Body of pancreas (tissue), 4 donors: ENCODE measurements around the gene GNPAT. TPM values are rescaled to one million over a fixed set of nuclear protein-coding genes. Genes with fewer than 3 reads are reported as not detected.
A peak's percentile ranks its signal among the peaks of the same experiment; 100 is the strongest.

ENCODE experiments used
- ATAC-seq: fragments of 150-250 bp; one replicate; pipeline ENCODE4 v1.9.1; 2016
- DNase-seq, 4 donors: peaks; one replicate each; pipeline ENCODE4 v3.0.0-alpha.2; 2019
- H3K27ac ChIP-seq, 4 donors: fragments of 200-600 bp; sonication (generic); 1 replicate in 3 of 4; 2 replicates in 1 of 4; pipeline versions ENCODE4 v1.5.1 to v1.6.1; 2016 to 2019; ENCODE audit warnings: mild to moderate bottlenecking in 1 of 4, mixed read lengths in 1 of 4, moderate library complexity in 1 of 4
- H3K27me3 ChIP-seq, 2 donors: fragments of 200-600 bp; sonication (generic); one replicate each; pipeline ENCODE4 v1.6.0; 2016; ENCODE audit warnings: mild to moderate bottlenecking in 1 of 2
- H3K36me3 ChIP-seq, 2 donors: fragments of 200-600 bp; sonication (generic); replicated peaks in 1 of 2; 2 replicates each; pipeline ENCODE4 v1.5.1; 2016; ENCODE audit warnings: low read depth in 2 of 2; ENCODE audit not compliant: insufficient read depth in 1 of 2
- H3K4me1 ChIP-seq: fragments of 200-600 bp; sonication (generic); one replicate; pipeline ENCODE4 v1.6.0; 2016
- H3K4me3 ChIP-seq, 2 donors: fragments of 200-600 bp; sonication (generic); 1 replicate in 1 of 2; 2 replicates in 1 of 2; pipeline ENCODE4 v1.5.1; 2016 to 2019
- H3K9me3 ChIP-seq, 3 donors: fragments of 200-600 bp; sonication (generic); 1 replicate in 2 of 3; 2 replicates in 1 of 3; pipeline ENCODE4 v1.5.1; 2016
- CTCF ChIP-seq, 7 experiments: fragments of 450-650 bp in 4 of 7; fragments of 200-600 bp in 3 of 7; sonication (generic) in 3 of 7; IDR thresholded peaks; one replicate each; pipeline ENCODE4 v1.5.1; 2016 to 2019; ENCODE audit warnings: antibody characterized with exemption in 7 of 7
- POLR2A ChIP-seq, 3 donors: fragments of 450-650 bp; IDR thresholded peaks; one replicate each; pipeline ENCODE4 v1.6.1; 2016; ENCODE audit warnings: antibody characterized with exemption in 3 of 3, mild to moderate bottlenecking in 2 of 3
- WGBS, 2 donors: methylation state at CpG; one replicate each; pipeline ENCODE4 v1.1.5; 2017; 5-methylcytosine and 5-hydroxymethylcytosine counted together
- intact Hi-C: fragments of 100-400 bp; cut with DNase I; formaldehyde crosslinking; loops from one replicate; pipeline ENCODE4 v1.15.1; 2023
- total RNA-seq, 2 donors: library from RNA; depleted of rRNA; stranded (reverse); fragments of >200 nt; gene quantifications; one replicate each; pipeline ENCODE4 v1.1.0, GENCODE V29; 2016

GNPAT gene
- total RNA-seq, 2 donors from 2014 or later, result 18.1 to 27.0 TPM

DNA sequence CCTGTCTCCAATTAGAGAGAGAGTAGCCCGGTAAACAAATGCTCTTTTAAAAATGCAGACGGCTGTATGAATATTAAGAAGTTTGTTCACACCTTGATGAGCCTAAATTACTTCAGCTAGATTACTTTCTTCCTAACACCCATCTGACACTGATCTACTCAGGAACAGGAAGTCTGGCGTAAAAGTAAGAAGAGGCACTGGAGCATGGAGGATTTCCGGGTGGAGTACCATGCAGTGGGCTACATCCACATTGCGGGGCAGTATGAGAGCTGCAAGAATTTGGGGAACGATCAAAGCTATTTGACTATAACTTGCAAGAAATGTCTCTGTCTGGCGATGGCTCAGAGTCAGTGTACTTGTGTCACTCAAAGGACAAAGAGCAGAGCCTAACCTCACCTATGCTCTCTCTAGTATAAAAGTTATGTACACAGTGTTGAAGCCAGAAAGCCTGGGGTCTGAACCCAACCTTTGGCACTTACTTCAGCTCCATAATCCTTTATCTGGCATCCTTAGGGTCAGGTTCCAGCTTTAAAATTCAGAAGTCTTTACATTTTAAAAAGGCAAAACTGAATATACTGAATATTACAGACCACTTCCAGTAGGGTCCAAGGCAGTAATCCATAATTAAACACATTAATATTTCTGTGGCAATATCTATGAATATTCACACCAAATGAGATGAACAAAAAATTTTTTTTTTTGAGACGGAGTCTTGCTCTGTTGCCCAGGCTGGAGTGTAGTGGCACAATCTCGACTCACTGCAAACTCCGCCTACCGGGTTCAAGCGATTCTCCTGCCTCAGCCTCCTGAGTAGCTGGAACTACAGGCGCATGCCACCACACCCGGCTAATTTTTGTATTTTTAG lies 7.9 kb upstream of the GNPAT start:
- DNase-seq (no peak), ATAC-seq (no peak)
- intact Hi-C loops, result no loop called here
- Histone ChIP-seq H3K27me3 (no peaks in the 10 kb centered on the region), H3K27ac (peak overlapping the region; percentile 50 to 87 (median 61)), H3K36me3 (no peaks in the 10 kb centered on the region), H3K4me3 (no peak overlapping the region), H3K9me3 (no peaks in the 10 kb centered on the region), H3K4me1 (peaks cover 51% of the 10 kb centered on the region)
- WGBS, 2 donors, result 61 to 62% methylated on average over 14 of the region's 14 CpGs
- TF ChIP-seq POLR2A (IDR thresholded peaks at IDR 0.05), result no peak
- no peak for TF ChIP-seq CTCF (IDR thresholded peaks at IDR 0.05)

DNA sequence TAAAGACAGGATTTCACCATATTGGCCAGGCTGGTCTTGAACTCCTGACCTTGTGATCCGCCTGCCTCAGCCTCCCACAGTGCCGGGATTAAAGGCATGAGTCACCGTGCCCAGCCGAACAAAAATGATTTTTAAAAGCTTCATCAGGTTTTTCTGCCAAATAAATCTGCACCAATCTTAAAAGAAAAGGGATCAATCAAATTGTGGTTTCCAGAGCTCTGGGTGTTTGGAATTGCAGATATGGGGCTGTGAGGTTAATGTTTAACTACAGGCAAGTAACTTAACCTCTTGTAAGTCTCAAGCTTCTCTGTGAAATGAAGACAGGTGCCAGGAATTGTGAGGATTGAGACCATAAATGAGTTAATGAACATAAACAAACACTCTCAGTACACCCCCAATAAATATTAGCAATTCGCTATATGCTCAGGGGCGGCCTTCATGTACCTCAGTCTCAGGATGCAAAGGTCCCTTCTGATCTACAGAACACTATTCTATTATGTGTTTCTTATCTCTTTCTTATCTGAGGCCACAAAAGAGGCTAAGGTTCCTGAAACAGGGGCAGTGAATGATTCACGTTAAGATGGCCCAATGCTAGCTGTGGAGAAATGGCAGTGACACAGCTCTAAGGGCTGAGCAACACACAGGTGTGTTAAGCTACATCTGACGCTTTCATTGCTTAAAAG lies 7.1 kb upstream of the GNPAT start:
- TF ChIP-seq CTCF (IDR thresholded peaks at IDR 0.05) (no peak), POLR2A (IDR thresholded peaks at IDR 0.05) (peak in 1 of 3 donors; percentile 18)
- H3K4me3 ChIP-seq, result no peak overlapping the region
- H3K36me3 ChIP-seq, result no peaks in the 10 kb centered on the region
- DNase-seq, result peak; percentile 63 to 78 (median 66)
- intact Hi-C loops, result no loop called here
- WGBS, 2 donors, result 17 to 22% methylated on average over 8 of the region's 8 CpGs
- no peaks in the 10 kb centered on the region for H3K27me3 ChIP-seq
- no peaks in the 10 kb centered on the region for H3K9me3 ChIP-seq
- ATAC-seq, result peak; percentile 87
- H3K27ac ChIP-seq, result peak overlapping the region; percentile 50 to 87 (median 61)
- H3K4me1 ChIP-seq, result peaks cover 59% of the 10 kb centered on the region

GRCh38 chr1:231234506-231234905 lies 6.5 kb upstream of the GNPAT start:
- intact Hi-C loops, result no loop called here
- no peaks in the 10 kb centered on the region for H3K36me3 ChIP-seq
- H3K4me3 ChIP-seq, result no peak overlapping the region
- peaks cover 65% of the 10 kb centered on the region for H3K4me1 ChIP-seq
- ATAC-seq, result peak; percentile 10
- H3K27me3 ChIP-seq, result no peaks in the 10 kb centered on the region
- H3K9me3 ChIP-seq, result no peaks in the 10 kb centered on the region
- no peak for DNase-seq
- TF ChIP-seq POLR2A (IDR thresholded peaks at IDR 0.05) (no peak), CTCF (IDR thresholded peaks at IDR 0.05) (no peak)
- H3K27ac ChIP-seq, result peak overlapping the region; percentile 50 to 87 (median 61)
- WGBS, 2 donors, result 14 to 18% methylated on average over 3 of the region's 3 CpGs

DNA sequence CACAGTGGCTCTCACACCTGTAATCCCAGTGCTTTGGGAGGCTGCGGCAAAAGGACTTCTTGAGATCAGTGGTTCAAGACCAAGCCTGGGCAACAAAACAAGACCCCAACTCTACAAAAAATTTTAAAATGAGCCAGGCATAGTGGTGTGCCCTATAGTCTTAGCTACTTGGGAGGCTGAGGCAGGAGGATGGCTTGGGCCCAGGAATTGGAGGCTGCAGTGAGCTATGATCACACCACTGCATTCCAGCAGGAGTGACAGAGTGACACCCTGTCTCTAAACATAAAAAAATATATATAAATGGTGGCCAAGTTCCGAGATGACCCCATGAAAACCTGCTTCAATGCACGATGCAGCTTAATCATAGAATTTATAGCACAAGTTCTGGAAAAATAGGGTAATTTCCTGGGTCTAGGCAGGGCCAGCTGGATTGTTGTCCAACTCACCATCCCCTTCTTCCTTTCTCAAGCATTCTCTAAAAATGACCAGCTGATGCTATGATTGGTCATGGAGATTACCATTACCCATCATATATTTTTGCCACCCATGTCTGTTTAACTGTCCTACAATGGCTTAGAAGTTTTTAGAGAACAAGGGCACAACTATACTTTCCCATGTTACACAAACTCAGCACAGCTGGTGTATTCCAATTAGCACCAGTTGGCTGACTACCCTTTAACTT lies 5.3 kb upstream of the GNPAT start:
- intact Hi-C loops, result no loop called here
- Histone ChIP-seq H3K36me3 (no peaks in the 10 kb centered on the region), H3K9me3 (no peaks in the 10 kb centered on the region), H3K27me3 (no peaks in the 10 kb centered on the region), H3K4me1 (peaks cover 75% of the 10 kb centered on the region), H3K27ac (peak overlapping the region in 2 of 4 donors; percentile 72 to 87), H3K4me3 (no peak overlapping the region)
- TF ChIP-seq POLR2A (IDR thresholded peaks at IDR 0.05) (no peak), CTCF (IDR thresholded peaks at IDR 0.05) (no peak)
- WGBS, 2 donors, result 96 to 100% methylated on average over 3 of the region's 3 CpGs
- ATAC-seq, result no peak
- no peak for DNase-seq
